GM21381 (cell line): ENCODE measurements around the gene IHH.
A peak's percentile ranks its signal among the peaks of the same experiment; 100 is the strongest.

Source experiments
- ATAC-seq: cut with Tn5 transposase; IDR thresholded peaks from one replicate; pipeline ENCODE4 v1.9.1; 2021; ENCODE audit warnings: mild to moderate bottlenecking, moderate library complexity; ENCODE audit not compliant: unreplicated experiment

Gene IHH

GRCh38 chr2:219076253-219076652, 15.5 kb upstream of the IHH start:
- no peak for ATAC-seq

- no peak for ATAC-seq
These were observed 12.8 kb upstream of the IHH start for GRCh38 chr2:219073413-219074129.

GRCh38 chr2:219072741-219073250, 12.1 kb upstream of the IHH start:
- ATAC-seq: no peak

- no peak for ATAC-seq
These were observed 10.6 kb upstream of the IHH start for GRCh38 chr2:219071131-219071816.

GRCh38 chr2:219065484-219065883, 4.8 kb upstream of the IHH start:
- ATAC-seq: no peak

- no peak for ATAC-seq
These were observed 1.4 kb upstream of the IHH start for GRCh38 chr2:219062081-219062480.

GRCh38 chr2:219059725-219060682, 717 bp downstream of the IHH start:
- ATAC-seq: no peak

- ATAC-seq: no peak
These were observed 1.4 kb downstream of the IHH start for GRCh38 chr2:219059375-219059724.

GRCh38 chr2:219058541-219059374, 2.0 kb downstream of the IHH start:
- ATAC-seq: no peak

GRCh38 chr2:219057709-219058540, 2.8 kb downstream of the IHH start:
- ATAC-seq: peak; percentile 88

- no peak for ATAC-seq
These were observed 3.6 kb downstream of the IHH start for GRCh38 chr2:219056896-219057708.

GRCh38 chr2:219056176-219056895, 4.4 kb downstream of the IHH start:
- ATAC-seq: no peak

- ATAC-seq: no peak
These were observed 5.5 kb downstream of the IHH start for GRCh38 chr2:219054956-219055903.

GRCh38 chr2:219049282-219049681, 11.4 kb downstream of the IHH start:
- ATAC-seq: no peak

- no peak for ATAC-seq
These were observed 14.7 kb downstream of the IHH start for GRCh38 chr2:219045937-219046550.

GRCh38 chr2:219042750-219043149, 18.0 kb downstream of the IHH start:
- ATAC-seq: no peak

- no peak for ATAC-seq
These were observed 18.6 kb downstream of the IHH start for GRCh38 chr2:219042157-219042556.
